ENCODE data around the gene STRIP2.

Gene STRIP2

DNA sequence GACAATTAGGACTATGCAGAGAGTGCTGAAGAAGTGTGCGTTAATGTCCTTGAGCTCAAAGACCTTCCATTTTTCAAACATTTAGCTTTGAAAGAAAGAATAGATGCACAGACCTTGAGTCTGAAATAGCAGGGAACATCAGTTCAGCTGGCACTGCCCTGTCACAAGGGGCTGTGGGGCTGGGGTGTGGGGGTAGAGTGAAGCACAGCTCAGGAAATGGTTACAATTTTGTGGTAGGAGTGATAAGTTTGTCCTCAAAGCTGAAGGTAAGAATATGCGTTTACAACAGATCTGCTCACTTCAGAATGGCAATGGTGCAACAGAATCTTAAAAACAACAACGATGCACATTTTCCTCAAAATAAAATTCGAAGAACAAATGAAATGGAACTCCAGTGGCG is 101.7 kb downstream of the STRIP2 start:
- DNase-seq, result no peak

DNA sequence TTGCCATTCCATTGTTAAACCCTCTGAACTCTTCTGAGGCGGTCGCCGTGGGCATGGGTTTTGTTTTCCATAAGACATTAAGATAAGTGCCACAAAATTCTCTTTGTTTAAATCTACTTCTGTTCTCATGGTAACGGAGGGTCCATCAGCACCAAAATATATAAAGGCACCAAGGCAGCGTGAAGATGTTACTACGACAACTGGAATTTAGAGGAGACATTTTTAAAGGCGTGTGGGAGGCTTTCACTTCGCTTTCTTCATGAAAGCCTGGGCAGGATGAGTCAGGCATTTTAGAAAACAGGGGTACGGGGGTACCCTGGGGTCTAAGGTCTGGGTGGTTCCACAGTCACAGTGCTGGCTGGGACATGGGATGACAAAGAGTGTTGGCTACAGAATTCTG is 102.1 kb downstream of the STRIP2 start:
- no peak for DNase-seq

All from activated CD8-positive, alpha-beta memory T cell treated with anti-CD3 and anti-CD28 coated beads for 24 hours (primary cell).